NCI-H2196 (cell line): ENCODE data around the gene MTHFS.
A peak's percentile ranks its signal among the peaks of the same experiment; 100 is the strongest.
"Not testable (repeated sequence)": the region's sequence is repeated elsewhere in the genome, so short reads cannot be mapped to it uniquely, and the experiment has no call there.

ENCODE experiments used
- DNase-seq: peaks from one replicate; lab custom pipeline; 2025; ENCODE audit not compliant: unreplicated experiment; lab: John Stamatoyannopoulos, UW

Gene MTHFS

GRCh38 chr15:79896634-79897379 lies at the start of gene MTHFS:
Gene MTHFS (minus strand): TSS chr15:79897014. CDS start chr15:79896988, 26 bp downstream.
- peak; percentile 74 for DNase-seq

- DNase-seq, result no peak
These were observed 47.8 kb upstream of the MTHFS start for GRCh38 chr15:79944622-79945021.

GRCh38 chr15:79943820-79944219 lies 47.0 kb upstream of the MTHFS start:
- no peak for DNase-seq

GRCh38 chr15:79942741-79943481 lies 46.1 kb upstream of the MTHFS start:
- DNase-seq, result no peak

- no peak for DNase-seq
These were observed 42.6 kb upstream of the MTHFS start for GRCh38 chr15:79939399-79939798.

GRCh38 chr15:79938143-79938542 lies 41.3 kb upstream of the MTHFS start:
- no peak for DNase-seq

GRCh38 chr15:79935556-79936201 lies 38.9 kb upstream of the MTHFS start:
- DNase-seq, result not testable (repeated sequence)

- no peak for DNase-seq
These were observed 36.4 kb upstream of the MTHFS start for GRCh38 chr15:79933231-79933630.

- DNase-seq, result no peak
These were observed 35.6 kb upstream of the MTHFS start for GRCh38 chr15:79932447-79932846.

- no peak for DNase-seq
These were observed 33.7 kb upstream of the MTHFS start for GRCh38 chr15:79930516-79930915.

- DNase-seq, result no peak
These were observed 32.6 kb upstream of the MTHFS start for GRCh38 chr15:79929412-79929811.

GRCh38 chr15:79926116-79926515 lies 29.3 kb upstream of the MTHFS start:
- not testable (repeated sequence) for DNase-seq

- no peak for DNase-seq
These were observed 27.6 kb upstream of the MTHFS start for GRCh38 chr15:79924379-79924778.

GRCh38 chr15:79923515-79924169 lies 26.8 kb upstream of the MTHFS start:
- peak; percentile 90 for DNase-seq

- peak; percentile 27 for DNase-seq
These were observed 26.3 kb upstream of the MTHFS start for GRCh38 chr15:79923079-79923514.

GRCh38 chr15:79922512-79923078 lies 25.8 kb upstream of the MTHFS start:
- no peak for DNase-seq

- DNase-seq, result no peak
These were observed 23.1 kb upstream of the MTHFS start for GRCh38 chr15:79919749-79920511.

GRCh38 chr15:79919090-79919748 lies 22.4 kb upstream of the MTHFS start:
- DNase-seq, result no peak

GRCh38 chr15:79918278-79918677 lies 21.5 kb upstream of the MTHFS start:
- DNase-seq, result no peak
